Pancreas (tissue), 10 donors: Measurements from ENCODE around the gene GPR108. TPM values are rescaled to one million over a fixed set of nuclear protein-coding genes. Genes with fewer than 3 reads are reported as not detected.
"Not testable (repeated sequence)": the region's sequence is repeated elsewhere in the genome, so short reads cannot be mapped to it uniquely, and the experiment has no call there.

Source experiments
- ATAC-seq, 4 donors: fragments of 200-7000 bp; cut with Tn5 transposase; one replicate each; pipeline versions ENCODE4 v1.8.0 to v1.9.1; 2020; ENCODE audit warnings: mild to moderate bottlenecking in 4 of 4, moderate library complexity in 4 of 4
- DNase-seq, 6 donors: peaks; one replicate each; pipeline ENCODE4 v3.0.0-alpha.2; 2020
- FAIRE-seq: peaks from 2 replicates; lab custom pipeline; 2012; peaks lifted over from hg19 to GRCh38; lab: Jason Lieb, UNC
- H3K27ac ChIP-seq, 4 donors: fragments of 200-600 bp; sonication (generic); 1 replicate in 3 of 4; 2 replicates in 1 of 4; pipeline versions ENCODE4 v1.5.0 to v1.8.0; 2020
- H3K27me3 ChIP-seq, 4 donors: fragments of 200-600 bp; one replicate each; pipeline ENCODE4 v1.8.0; 2021
- H3K36me3 ChIP-seq, 3 donors: fragments of 200-600 bp; sonication (generic) in 1 of 3; one replicate each; pipeline versions ENCODE4 v1.5.0 to v1.8.0; 2020 to 2021
- H3K4me1 ChIP-seq, 3 donors: fragments of 200-600 bp; one replicate each; pipeline ENCODE4 v1.8.0; 2021
- H3K4me3 ChIP-seq, 4 donors: fragments of 200-600 bp; sonication (generic) in 2 of 4; one replicate each; pipeline versions ENCODE4 v1.5.0 to v1.8.0; 2020 to 2021
- H3K9me3 ChIP-seq, 4 donors: fragments of 200-600 bp; one replicate each; pipeline ENCODE4 v1.8.0; 2021
- WGBS, 2 donors: extraction: QIAGEN DNeasy Blood & Tissue Kit; methylation state at CpG; one replicate each; pipeline ENCODE4 v1.1.7; 2013; 5-methylcytosine and 5-hydroxymethylcytosine counted together
- intact Hi-C, 3 donors: fragments of 100-400 bp; cut with DNase I; formaldehyde crosslinking; loops; one replicate each; pipeline versions ENCODE4 v1.11.1 to v1.14.2; 2022
- polyA plus RNA-seq, 2 donors: library from polyadenylated mRNA; stranded (reverse); fragments of 200-250 nt; gene quantifications; one replicate each; pipeline ENCODE4 v1.2.3, GENCODE V29; 2013
- total RNA-seq, 6 donors: library from RNA; stranded (reverse); fragmentation: NEBNext Ultra II Directional in 4 of 6; extraction: Animal tissue kit (Norgen Biotek cat#: 25700) in 4 of 6; gene quantifications; one replicate each; pipeline versions ENCODE4 v1.2.1 to v1.2.4, GENCODE V29; 2021 to 2023
- TF ChIP-seq, protein P1 (sequence below), 4 donors: fragments of 200-600 bp; sonication (generic) in 3 of 4; IDR thresholded peaks; one replicate each; pipeline versions ENCODE4 v1.5.0 to v1.8.0; 2021; ENCODE audit warnings: antibody characterized with exemption in 4 of 4
- donor health status: healthy with polysubstance abuse.
- donor health status: DM: no; HTN: no; CAD: no; lungs with moderate emphysema.
- donor health status: DM: no; HTN: no; CAD: no.
- donor health status: control.
- donor health status: control.
- donor health status: Bipolar disorder and iron deficiency.
- donor health status: DM: yes; HTN: yes; CAD: no.
- donor health status: DM: no; HTN: no; CAD: no.
- donor health status: DM: no; HTN: no; CAD: no.
- donor health status: DM: yes; HTN: yes; CAD: no.

Gene GPR108
- total and polyA plus RNA-seq, 8 donors = 46.1 to 154 (median 54.0) TPM

DNA sequence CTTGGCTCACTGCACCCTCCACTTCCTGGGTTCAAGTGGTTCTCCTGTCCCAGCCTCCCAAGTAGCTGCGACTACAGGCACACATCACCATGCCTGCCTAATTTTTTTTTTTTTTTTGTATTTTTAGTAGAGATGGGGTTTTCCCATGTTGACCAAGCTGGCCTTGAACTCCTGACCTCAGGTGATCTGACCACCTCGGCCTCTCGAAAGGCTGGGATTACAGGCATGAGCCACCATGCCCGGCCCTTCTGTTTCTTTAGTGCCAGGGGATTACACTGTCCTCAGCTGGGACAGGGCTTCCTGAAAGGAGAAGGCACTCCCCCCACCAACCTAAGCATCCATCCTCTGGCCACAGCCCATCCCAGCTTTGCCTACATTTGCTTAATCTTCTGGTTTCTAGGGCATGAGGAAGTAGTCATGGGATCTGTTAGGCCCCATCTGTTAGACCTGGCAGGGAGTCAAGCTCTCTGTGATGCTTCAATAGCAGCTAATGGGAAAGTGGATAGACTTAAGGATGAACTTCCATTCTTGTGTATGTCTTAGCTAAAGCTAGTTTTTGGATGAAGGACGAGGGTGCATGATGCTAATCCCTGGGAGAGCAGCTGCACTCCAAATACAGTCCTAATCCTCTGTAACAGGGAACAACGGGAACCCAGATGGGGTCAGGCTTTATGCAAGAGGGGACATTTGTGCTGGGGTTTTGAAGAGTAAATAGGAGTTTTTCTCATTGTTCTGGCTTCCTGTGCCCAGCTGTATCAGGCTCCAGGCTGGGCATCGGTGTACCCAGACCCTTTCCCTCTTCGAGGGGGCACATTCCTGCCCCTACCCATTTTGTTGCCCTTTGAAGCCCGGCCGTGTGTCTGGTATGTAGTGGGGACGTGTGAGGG, 37.7 kb upstream of the GPR108 start:
- WGBS, 2 donors = 62 to 78% methylated on average over 11 of the region's 11 CpGs
- Histone ChIP-seq H3K27me3 (no peaks in the 10 kb centered on the region), H3K27ac (no peak overlapping the region), H3K36me3 (no peaks in the 10 kb centered on the region), H3K9me3 (no peaks in the 10 kb centered on the region), H3K4me1 (no peaks in the 10 kb centered on the region), H3K4me3 (no peak overlapping the region)
- FAIRE-seq = no peak
- peak in 1 of 4 donors; percentile 49 for ATAC-seq
- intact Hi-C loops = no loop called here
- TF ChIP-seq, protein P1, sequence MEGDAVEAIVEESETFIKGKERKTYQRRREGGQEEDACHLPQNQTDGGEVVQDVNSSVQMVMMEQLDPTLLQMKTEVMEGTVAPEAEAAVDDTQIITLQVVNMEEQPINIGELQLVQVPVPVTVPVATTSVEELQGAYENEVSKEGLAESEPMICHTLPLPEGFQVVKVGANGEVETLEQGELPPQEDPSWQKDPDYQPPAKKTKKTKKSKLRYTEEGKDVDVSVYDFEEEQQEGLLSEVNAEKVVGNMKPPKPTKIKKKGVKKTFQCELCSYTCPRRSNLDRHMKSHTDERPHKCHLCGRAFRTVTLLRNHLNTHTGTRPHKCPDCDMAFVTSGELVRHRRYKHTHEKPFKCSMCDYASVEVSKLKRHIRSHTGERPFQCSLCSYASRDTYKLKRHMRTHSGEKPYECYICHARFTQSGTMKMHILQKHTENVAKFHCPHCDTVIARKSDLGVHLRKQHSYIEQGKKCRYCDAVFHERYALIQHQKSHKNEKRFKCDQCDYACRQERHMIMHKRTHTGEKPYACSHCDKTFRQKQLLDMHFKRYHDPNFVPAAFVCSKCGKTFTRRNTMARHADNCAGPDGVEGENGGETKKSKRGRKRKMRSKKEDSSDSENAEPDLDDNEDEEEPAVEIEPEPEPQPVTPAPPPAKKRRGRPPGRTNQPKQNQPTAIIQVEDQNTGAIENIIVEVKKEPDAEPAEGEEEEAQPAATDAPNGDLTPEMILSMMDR (IDR thresholded peaks at IDR 0.05) = no peak
- no peak for DNase-seq

DNA sequence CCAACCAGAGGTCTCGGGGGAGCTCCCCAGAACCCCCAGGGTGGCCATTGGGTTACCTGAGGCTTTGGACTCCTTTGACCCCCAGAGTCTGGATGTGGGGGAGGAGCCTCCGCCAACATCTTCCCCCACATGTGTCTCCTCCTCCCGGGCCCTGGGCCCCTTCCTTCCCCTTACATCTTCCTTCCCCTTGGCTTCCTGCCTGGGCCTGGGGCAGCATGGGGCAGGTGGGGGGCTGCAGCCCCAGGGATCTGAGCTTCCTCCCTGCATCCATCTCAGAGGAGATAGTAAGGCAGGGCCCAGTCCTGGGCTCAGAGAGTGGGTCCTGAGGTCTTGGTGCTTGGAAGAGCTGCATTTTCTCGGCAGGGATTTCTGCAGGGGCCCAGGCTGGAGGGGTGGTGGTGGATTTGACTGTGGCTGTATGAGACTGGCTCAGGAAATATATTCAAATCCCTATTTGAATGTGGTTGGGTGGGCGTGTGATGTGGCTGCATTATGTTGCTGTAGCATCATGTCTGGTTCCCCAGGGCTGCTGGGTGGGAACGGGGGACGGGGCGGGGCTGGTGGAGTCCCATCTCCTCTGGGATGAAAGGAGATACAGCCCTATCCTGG, 36.0 kb upstream of the GPR108 start:
- no peak overlapping the region for H3K27ac ChIP-seq
- H3K9me3 ChIP-seq = no peaks in the 10 kb centered on the region
- ATAC-seq (peak in 3 of 4 donors; percentile 20 to 64 (median 40)), FAIRE-seq (no peak), DNase-seq (no peak)
- WGBS, 2 donors = 51 to 64% methylated on average over 8 of the region's 8 CpGs
- intact Hi-C loops = no loop called here
- TF ChIP-seq, protein P1 (IDR thresholded peaks at IDR 0.05) = no peak
- H3K4me1 ChIP-seq = no peaks in the 10 kb centered on the region
- no peaks in the 10 kb centered on the region for H3K27me3 ChIP-seq
- peak overlapping the region in 1 of 4 donors; percentile 39 for H3K4me3 ChIP-seq
- H3K36me3 ChIP-seq = no peaks in the 10 kb centered on the region

DNA sequence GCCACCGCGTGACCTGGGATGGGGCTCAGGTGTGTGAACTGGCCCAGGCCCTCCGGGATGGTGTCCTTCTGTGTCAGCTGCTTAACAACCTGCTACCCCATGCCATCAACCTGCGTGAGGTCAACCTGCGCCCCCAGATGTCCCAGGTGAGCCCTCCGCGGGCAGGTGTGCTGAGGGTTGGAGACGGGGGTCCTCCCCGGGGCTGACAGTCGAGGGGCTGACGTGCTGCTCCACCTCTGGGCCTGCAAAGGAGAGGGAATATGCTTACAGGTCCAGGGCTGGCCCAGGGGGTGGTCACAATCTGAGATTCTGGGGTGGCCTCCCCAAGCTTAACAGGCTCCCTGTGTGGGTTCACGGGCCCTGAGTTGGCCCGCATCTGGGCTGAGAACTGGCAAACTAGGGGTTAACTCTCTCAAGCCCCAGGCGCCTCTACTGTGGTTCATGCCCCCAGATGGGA, 35.5 kb upstream of the GPR108 start:
- Histone ChIP-seq H3K27me3 (no peaks in the 10 kb centered on the region), H3K4me1 (no peaks in the 10 kb centered on the region), H3K36me3 (no peaks in the 10 kb centered on the region), H3K27ac (no peak overlapping the region), H3K9me3 (no peaks in the 10 kb centered on the region), H3K4me3 (peak overlapping the region in 2 of 4 donors; percentile 10 to 39)
- intact Hi-C loops = no loop called here
- TF ChIP-seq, protein P1 (IDR thresholded peaks at IDR 0.05) = no peak
- FAIRE-seq (no peak), DNase-seq (no peak), ATAC-seq (no peak)
- 61 to 67% methylated on average over 14 of the region's 14 CpGs for WGBS, 2 donors

DNA sequence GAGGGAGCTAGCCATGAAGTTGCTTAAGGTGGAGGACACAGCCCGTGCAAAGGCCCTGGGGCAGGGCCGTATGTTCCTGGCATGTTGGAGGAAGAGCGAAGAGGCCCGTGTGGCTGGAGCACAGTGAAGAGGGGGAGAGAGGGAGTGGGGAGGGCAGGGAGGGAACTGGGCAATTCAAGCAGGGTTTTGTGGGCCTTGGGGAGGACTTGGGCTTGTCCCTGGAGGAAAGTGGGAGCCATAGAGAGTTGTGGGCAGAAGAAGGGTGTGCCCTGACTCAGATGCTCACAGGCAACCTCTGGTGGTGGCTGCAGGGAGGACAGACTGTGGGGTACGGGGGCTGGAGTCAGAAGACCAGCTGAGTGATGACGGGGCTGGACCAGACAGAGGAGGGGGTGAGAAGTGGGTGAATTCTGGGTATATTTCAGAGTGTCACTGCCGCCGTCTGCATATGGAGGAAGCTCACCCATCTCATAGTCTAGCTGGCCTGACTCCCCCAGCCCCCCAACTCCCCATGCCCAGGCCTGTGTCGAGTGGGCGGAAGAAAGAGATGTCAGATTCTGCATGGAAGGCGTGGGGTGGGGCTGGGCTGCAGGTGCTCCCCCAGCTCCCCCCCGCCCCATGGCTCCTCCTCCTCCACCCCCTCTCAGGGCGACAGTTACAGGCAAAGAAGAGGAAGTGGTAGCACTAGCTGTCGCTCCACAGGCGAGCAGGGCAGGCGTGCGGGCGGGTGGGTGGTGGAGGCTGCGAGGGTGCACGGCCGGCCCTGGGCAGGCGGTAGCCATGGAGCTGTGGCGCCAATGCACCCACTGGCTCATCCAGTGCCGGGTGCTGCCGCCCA, 34.9 kb upstream of the GPR108 start, which contains the start of gene VAV1:
VAV1 (plus strand) TSS at position 681 of the 838 bp plus-strand sequence; CDS start at position 781, 100 bp downstream.
- peak in 3 of 4 donors; percentile 23 to 66 (median 65) for ATAC-seq
- no peaks in the 10 kb centered on the region for H3K27me3 ChIP-seq
- 47 to 49% methylated on average over 24 to 25 of the region's 25 CpGs for WGBS, 2 donors
- no peak for FAIRE-seq
- DNase-seq = peak in 2 of 6 donors; percentile 64 to 66
- TF ChIP-seq, protein P1 (IDR thresholded peaks at IDR 0.05) = no peak
- intact Hi-C loops = no loop called here
- H3K4me3 ChIP-seq = peak within 1 kb of the TSS in 2 of 4 donors; percentile 10 to 39
- no peak within 1 kb of the TSS for H3K27ac ChIP-seq
- no peaks in the 10 kb centered on the region for H3K9me3 ChIP-seq
- no peaks in the 10 kb centered on the region for H3K4me1 ChIP-seq
- no peaks in the 10 kb centered on the region for H3K36me3 ChIP-seq

DNA sequence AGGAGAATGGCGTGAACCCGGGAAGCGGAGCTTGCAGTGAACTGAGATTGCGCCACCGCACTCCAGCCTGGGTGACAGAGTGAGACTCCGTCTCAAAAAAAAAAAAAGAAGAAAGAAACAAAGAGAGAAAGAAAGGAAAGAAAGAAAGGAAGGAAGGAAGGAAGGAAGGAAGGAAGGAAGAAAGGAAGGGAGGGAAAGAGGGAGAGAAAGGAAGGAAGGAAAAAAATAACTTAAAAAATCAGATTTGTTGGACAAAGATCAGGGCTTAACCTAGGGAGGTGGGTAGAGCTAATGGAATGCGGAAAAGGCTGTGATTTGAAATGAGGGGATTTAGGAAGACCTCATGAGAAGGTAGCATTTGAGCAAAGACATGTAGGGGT, 34.3 kb upstream of the GPR108 start:
- H3K27ac ChIP-seq, H3K9me3 ChIP-seq, H3K4me3 ChIP-seq, ATAC-seq, H3K4me1 ChIP-seq, FAIRE-seq, H3K27me3 ChIP-seq, intact Hi-C loops, DNase-seq, H3K36me3 ChIP-seq: not testable (repeated sequence)
- 81 to 98% methylated on average over 7 of the region's 7 CpGs for WGBS, 2 donors
